Activated CD8-positive, alpha-beta T cell treated with anti-CD3 and anti-CD28 coated beads, Interleukin-2, amount 10 ng/mL, durations not matched to agents 7 days and 5 days (primary cell): Measurements from ENCODE around the gene PARG. TPM values are rescaled to one million over a fixed set of nuclear protein-coding genes. Genes with fewer than 3 reads are reported as not detected.

Experiments
- total RNA-seq, 2 experiments: library from RNA; stranded (reverse); gene quantifications; one replicate each; pipeline ENCODE4 v1.2.3, GENCODE V29; 2021

PARG gene
- total RNA-seq, 2 experiments from 2014 or later = 29.7 to 31.6 TPM

Other genes starting within 250 kb of the PARG start
- under 1 TPM in 1 of 2 experiments, not detected in 1; 0.10 TPM for gene OGDHL, start 179.7 kb downstream of the PARG start, total RNA-seq
- 10 to 100 TPM; 17.3 to 18.0 TPM for gene TIMM23B, start within 50 bp of the PARG start, total RNA-seq
- gene AGAP6, start 46.4 kb upstream of the PARG start, total RNA-seq = 10 to 100 TPM; 14.1 to 16.7 TPM
- 10 to 100 TPM; 31.0 to 36.9 TPM for gene WASHC2A, start 125.9 kb upstream of the PARG start, total RNA-seq